GM08714 (cell line): ENCODE results near the gene RPS6KB1.
"Not testable (repeated sequence)": the region's sequence is repeated elsewhere in the genome, so short reads cannot be mapped to it uniquely, and the experiment has no call there.

ENCODE experiments used
- H3K4me3 ChIP-seq: fragments of 200-500 bp; sonication (Bioruptor generic); 2 replicates; pipeline ENCODE4 v1.5.1; 2014; ENCODE audit warnings: mild to moderate bottlenecking, low read length, inconsistent platforms
- ZNF274 ChIP-seq: IDR thresholded peaks from 2 replicates; pipeline ENCODE4 v1.6.1; 2012; ENCODE audit warnings: mild to moderate bottlenecking, low read depth, low read length

Gene RPS6KB1

DNA sequence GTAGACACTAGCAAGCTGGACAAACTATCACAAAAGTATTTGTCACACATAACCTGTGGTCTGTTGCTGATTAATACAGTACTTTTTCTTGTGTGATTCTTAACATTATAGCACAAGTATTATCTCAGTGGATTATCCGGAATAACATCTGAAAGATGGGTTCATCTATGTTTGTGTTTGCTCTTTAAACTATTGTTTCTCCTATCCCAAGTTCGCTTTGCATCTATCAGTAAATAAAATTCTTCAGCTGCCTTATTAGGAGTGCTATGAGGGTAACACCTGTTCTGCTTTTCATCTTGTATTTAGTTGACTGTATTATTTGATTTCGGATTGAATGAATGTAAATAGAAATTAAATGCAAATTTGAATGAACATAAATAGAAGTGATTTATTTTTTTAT lies 57.1 kb downstream of the RPS6KB1 start:
- H3K4me3 ChIP-seq: no peak overlapping the region
- TF ChIP-seq ZNF274: no peak

DNA sequence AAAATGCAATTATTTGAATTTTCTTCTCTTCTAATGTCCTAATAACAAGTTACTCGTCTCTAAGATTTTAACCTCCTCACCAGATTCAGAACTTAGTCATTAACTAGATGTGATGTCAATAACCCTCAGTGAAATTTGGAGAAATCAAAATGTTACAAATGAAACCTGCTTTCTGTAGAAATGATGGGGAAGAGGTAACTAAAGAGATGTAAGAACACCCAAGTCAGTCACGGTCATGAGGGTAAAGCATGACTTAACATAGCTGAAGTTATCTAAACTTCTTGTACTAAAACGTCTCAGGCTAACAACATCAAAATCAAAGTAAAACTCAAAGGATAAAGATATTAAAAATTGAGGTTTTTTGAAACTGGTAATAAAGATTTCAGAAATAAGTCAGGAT lies 61.9 kb downstream of the RPS6KB1 start:
- H3K4me3 ChIP-seq: no peak overlapping the region
- TF ChIP-seq ZNF274: no peak

DNA sequence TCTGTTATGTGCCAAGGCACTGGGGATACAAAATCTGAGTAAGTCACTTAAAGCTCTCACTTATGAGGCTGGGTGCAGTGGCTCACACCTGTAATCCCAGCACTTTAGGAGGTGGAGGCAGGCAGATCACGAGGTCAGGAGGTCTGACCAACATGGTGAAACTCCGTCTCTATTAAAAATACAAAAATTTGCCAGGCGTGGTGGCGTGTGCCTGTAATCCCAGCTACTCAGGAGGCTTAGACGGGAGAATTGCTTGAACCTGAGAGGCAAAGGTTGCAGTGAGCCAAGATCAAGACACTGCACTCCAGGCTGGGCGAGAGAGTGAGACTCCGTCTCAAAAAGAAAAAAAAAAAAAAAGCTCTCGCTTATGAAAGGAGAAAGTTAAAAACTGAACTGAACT lies 66.7 kb downstream of the RPS6KB1 start:
- H3K4me3 ChIP-seq: not testable (repeated sequence)

DNA sequence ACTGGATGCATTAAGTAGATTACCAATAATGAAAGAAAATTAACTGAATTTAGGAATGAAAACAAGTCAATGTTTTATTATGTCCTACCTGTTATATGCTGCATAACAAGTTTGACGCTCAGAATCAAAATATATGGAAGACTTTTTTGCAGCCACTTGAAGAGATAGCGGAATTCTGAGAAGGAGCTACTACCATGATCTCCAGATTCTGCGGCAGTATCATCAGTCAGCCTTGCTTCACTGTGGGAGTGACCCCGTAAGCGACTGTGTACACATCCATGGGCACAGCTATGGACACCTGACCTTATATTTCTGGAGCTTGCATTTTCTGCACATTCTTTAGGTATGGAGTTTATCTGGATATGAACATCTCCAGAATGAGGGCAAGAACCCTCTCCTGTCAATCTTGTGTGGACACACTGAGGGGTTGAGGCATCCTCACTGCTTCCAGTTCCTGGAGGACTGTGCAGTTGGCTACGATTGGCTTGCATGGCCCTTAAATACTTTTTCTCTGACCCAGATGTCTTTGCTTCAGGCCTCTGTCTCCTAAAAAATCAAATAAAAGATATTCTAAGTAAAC lies 69.9 kb downstream of the RPS6KB1 start:
- no peak for TF ChIP-seq ZNF274

DNA sequence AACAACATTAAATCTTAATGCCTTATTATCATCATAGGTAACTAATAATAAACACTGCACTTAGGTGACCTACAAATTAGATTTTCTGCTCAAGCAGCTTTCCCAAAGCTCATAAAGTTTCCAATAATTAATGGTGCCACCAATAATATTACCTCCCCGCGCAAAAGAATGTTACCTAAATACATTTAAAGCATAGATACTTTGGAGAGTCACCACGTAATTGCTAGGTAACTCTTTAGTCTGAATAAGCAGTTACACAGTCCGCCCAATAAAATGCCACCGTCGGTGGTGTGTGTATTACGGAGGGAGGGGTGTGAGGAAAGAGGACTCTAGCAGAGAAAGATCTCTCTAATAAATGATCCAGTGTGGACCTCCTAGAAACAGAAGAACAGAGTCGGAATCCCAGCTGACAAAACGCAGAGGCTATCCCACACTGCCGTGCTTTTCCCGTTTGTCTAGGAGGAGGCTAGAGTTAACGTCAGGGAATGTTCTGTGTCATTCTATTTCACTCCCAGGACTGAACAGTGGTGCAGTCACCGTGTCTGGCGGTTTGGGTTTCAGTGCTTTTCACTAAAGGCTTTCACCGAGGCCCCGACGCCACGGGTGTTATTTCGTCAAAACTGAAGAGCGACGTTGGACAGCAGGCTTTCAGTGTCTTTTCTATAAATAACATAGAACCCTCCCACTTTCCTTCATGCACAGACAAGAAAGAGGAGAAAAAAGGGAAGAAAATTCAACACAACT lies 71.0 kb downstream of the RPS6KB1 start:
- peak overlapping the region; percentile 94 for H3K4me3 ChIP-seq
- TF ChIP-seq ZNF274: no peak

More for the DNA sequence above, 69.9 kb downstream of the RPS6KB1 start:
- no peak overlapping the region for H3K4me3 ChIP-seq

DNA sequence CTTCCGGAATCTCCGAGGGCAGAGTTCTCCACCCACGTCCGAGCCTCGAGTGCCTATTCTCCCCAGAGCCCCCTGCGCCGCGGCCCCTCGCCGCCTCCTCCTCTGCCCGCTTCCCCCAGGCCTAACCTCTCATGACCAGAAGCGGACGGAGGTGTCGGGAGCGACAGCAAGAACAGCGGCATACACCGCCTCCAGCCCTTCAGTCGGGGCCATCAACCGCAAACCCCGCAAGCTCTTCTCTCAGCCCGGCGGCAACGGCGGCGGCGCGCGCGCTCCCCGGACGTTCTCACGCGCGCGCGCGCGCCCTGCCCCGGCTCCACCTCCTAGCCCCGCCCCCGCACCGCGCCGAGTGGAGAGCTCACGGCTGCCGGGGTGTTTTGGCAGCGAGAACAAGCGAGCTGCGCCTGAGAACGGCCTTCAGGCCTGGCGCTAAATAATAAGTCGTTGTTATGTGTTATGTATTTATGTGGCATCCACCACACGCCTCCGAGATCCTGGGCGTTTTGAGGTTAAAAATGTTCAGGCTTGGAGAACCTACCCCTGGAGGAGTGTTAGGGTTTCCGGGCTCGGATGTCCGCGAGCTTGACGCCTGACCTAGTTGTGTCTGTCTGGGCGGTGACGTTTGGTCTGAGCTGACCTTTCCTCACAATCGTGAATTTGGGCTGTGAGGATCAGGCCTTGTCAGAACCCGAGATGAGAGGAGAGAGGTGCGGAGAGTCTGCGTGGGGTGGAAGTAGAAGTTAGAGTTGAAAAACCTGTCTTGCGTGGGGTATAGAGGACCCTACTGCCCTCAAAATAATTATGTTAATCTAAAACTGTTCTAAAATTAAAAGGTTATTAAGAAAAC lies 71.8 kb downstream of the RPS6KB1 start, which contains the start of gene RNFT1:
TSS of gene RNFT1 (minus strand) at position 259 of the 847 bp plus-strand sequence. CDS start at position 182, 77 bp downstream.
- peak within 1 kb of the TSS; percentile 94 for H3K4me3 ChIP-seq
- no peak for TF ChIP-seq ZNF274

DNA sequence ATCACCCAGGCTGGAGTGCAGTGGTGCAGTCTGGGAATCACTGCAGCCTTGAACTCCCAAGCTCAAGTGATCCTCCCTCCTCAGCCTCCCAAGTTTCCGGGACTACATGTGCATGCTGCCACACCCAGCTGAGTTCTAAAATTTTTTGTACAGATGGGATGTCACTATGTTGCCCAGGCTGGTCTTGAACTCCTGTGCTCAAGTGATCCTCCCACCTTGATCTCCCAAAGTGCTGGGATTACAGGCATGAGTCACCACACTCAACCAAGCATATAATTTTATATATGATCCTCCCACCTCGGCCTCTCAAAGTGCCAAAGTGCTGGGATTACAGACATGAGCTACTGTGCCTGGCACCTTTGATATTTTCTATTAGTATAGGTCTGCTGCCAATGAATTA lies 78.8 kb downstream of the RPS6KB1 start:
- not testable (repeated sequence) for H3K4me3 ChIP-seq

DNA sequence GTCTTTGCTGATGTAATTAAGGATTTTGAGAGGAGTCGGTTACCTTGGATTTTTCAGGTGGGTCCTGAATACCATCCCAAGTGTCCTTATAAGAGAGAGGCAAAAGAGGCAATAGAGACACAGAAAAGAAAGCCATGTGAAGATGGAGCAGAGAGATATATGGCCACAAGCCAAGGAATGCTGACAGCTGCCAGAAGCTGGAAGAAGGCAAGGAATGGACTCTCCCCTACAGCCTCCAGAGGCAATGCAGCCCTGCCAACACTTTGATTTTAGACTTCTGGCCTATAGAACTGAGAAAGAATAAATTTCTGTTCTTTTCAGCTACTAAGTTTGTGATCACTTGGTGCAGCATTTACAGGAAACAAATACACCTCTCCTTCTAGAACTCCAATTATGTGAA lies 79.9 kb downstream of the RPS6KB1 start:
- no peak overlapping the region for H3K4me3 ChIP-seq
- no peak for TF ChIP-seq ZNF274

DNA sequence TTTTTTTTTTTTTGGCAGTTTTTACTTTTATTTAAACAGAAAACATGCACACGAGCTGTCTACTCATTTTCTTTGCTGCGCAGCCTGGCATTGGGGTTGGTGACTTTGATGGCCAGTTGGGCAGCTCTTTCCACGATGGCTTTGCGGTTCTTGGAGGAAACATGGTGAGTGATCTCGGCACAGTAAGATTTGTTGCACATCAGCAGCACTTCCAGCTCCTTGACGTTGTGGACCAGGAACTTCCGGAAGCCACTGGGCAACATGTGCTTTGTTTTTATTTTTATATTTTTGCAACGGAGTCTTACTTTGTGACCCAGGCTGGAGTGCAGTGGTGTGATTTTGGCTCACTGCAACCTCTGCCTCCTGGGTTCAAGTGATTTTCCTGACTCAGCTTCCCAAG lies 80.6 kb downstream of the RPS6KB1 start:
- H3K4me3 ChIP-seq: not testable (repeated sequence)

DNA sequence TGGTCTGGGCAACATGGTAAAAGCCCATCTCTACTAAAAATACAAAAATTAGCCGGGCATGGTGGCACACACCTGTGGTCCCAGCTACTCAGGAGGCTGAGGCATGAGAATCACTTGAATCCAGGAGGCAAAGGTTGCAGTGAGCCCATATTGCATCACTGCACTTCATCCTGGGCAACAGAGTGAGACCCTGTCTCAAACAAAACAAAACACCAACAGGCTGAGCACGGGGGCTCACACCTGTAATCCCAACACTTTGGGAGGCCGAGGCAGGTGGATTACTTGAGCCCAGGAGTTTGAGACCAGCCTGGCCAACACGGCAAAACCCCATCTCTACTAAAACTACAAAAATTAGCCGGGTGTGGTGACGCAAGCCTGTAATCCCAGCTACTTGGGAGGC lies 82.2 kb downstream of the RPS6KB1 start:
- H3K4me3 ChIP-seq: not testable (repeated sequence)

DNA sequence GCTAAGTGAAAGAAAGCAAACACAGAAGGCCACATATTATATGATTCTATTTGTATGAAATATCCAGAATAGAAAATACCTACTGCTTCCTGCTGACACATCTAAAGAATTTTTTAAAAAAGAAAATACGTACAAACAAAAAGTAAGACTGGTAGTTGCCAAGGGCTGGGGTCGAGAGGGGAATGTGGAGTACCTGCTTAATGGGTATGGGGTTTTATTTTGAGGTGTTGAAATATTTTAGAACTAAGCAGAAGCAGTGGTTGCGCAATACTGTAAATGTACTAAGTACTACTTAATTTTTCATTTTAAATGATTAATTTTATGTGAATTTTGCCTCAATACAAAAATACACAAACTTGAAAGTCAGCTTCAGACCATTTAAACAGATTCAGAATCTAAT lies 103.7 kb downstream of the RPS6KB1 start:
- H3K4me3 ChIP-seq: not testable (repeated sequence)
